Hindlimb muscle (tissue), 1 donor: Measurements from ENCODE around the gene RC3H1. TPM values are rescaled to one million over a fixed set of nuclear protein-coding genes. Genes with fewer than 3 reads are reported as not detected.
A peak's percentile ranks its signal among the peaks of the same experiment; 100 is the strongest.
"Not testable (repeated sequence)": the region's sequence is repeated elsewhere in the genome, so short reads cannot be mapped to it uniquely, and the experiment has no call there.

ENCODE experiments used
- DNase-seq: peaks from one replicate; pipeline ENCODE4 v3.0.0-alpha.2; 2013
- polyA plus RNA-seq: library from polyadenylated mRNA; unstranded; fragments of 120-200 nt; gene quantifications from one replicate; pipeline ENCODE4 v1.2.1, GENCODE V29; 2013; ENCODE audit not compliant: insufficient read length

RC3H1 gene
- polyA plus RNA-seq, 1 donor = 11.0 TPM

GRCh38 chr1:174023440-174023839 is 1.3 kb upstream of the RC3H1 start:
- DNase-seq = peak; percentile 54

- DNase-seq = no peak
Observed at GRCh38 chr1:174022976-174023277, 770 bp upstream of the RC3H1 start.

- DNase-seq = peak; percentile 49
Observed at GRCh38 chr1:174021591-174022079, 522 bp downstream of the RC3H1 start.

GRCh38 chr1:174018565-174018964 is 3.6 kb downstream of the RC3H1 start:
- no peak for DNase-seq

GRCh38 chr1:174017231-174017970 is 4.8 kb downstream of the RC3H1 start:
- DNase-seq = no peak

GRCh38 chr1:174013864-174014418 is 8.2 kb downstream of the RC3H1 start:
- no peak for DNase-seq

- no peak for DNase-seq
Observed at GRCh38 chr1:174008979-174009378, 13.2 kb downstream of the RC3H1 start.

GRCh38 chr1:174008269-174008668 is 13.9 kb downstream of the RC3H1 start:
- no peak for DNase-seq

- no peak for DNase-seq
Observed at GRCh38 chr1:174007851-174008250, 14.3 kb downstream of the RC3H1 start.

- DNase-seq = peak; percentile 14
Observed at GRCh38 chr1:174005032-174005431, 17.1 kb downstream of the RC3H1 start.

GRCh38 chr1:174003867-174004266 is 18.3 kb downstream of the RC3H1 start:
- no peak for DNase-seq

GRCh38 chr1:174001573-174001972 is 20.6 kb downstream of the RC3H1 start:
- no peak for DNase-seq

- DNase-seq = no peak
Observed at GRCh38 chr1:174000371-174000770, 21.8 kb downstream of the RC3H1 start.

- no peak for DNase-seq
Observed at GRCh38 chr1:173997791-173998190, 24.4 kb downstream of the RC3H1 start.

GRCh38 chr1:173996995-173997394 is 25.2 kb downstream of the RC3H1 start:
- no peak for DNase-seq

GRCh38 chr1:173995475-173995874 is 26.7 kb downstream of the RC3H1 start:
- no peak for DNase-seq

- DNase-seq = not testable (repeated sequence)
Observed at GRCh38 chr1:173993948-173994347, 28.2 kb downstream of the RC3H1 start.

- DNase-seq = no peak
Observed at GRCh38 chr1:173988068-173988467, 34.1 kb downstream of the RC3H1 start.

GRCh38 chr1:173986951-173987350 is 35.2 kb downstream of the RC3H1 start:
- no peak for DNase-seq

- no peak for DNase-seq
Observed at GRCh38 chr1:173970252-173970651, 51.9 kb downstream of the RC3H1 start.

- DNase-seq = not testable (repeated sequence)
Observed at GRCh38 chr1:173965896-173966295, 56.3 kb downstream of the RC3H1 start.

GRCh38 chr1:173963477-173963876 is 58.7 kb downstream of the RC3H1 start:
- no peak for DNase-seq

- no peak for DNase-seq
Observed at GRCh38 chr1:173960625-173961024, 61.5 kb downstream of the RC3H1 start.

GRCh38 chr1:173954179-173954578 is 68.0 kb downstream of the RC3H1 start:
- no peak for DNase-seq

- DNase-seq = no peak
Observed at GRCh38 chr1:173948594-173948993, 73.6 kb downstream of the RC3H1 start.
